Left forelimb (tissue), 1 donor: Measurements from ENCODE around the gene DOCK3.
"Not testable (repeated sequence)": the region's sequence is repeated elsewhere in the genome, so short reads cannot be mapped to it uniquely, and the experiment has no call there.

Experiments used
- DNase-seq: peaks from one replicate; pipeline ENCODE4 v3.0.0-alpha.2; 2018; ENCODE audit warnings: low spot score

DOCK3 gene

GRCh38 chr3:51368276-51368675, 693.5 kb downstream of the DOCK3 start:
- DNase-seq = not testable (repeated sequence)

- no peak for DNase-seq
Observed at GRCh38 chr3:51371943-51372557, 697.3 kb downstream of the DOCK3 start.

GRCh38 chr3:51373658-51374421, 699.1 kb downstream of the DOCK3 start:
- DNase-seq = no peak

- DNase-seq = no peak
Observed at GRCh38 chr3:51374456-51374855, 699.7 kb downstream of the DOCK3 start.

GRCh38 chr3:51375136-51375535, 700.4 kb downstream of the DOCK3 start:
- no peak for DNase-seq

GRCh38 chr3:51375571-51375970, 700.8 kb downstream of the DOCK3 start:
- no peak for DNase-seq

- DNase-seq = no peak
Observed at GRCh38 chr3:51378065-51378464, 703.3 kb downstream of the DOCK3 start.

- no peak for DNase-seq
Observed at GRCh38 chr3:51378726-51379125, 704.0 kb downstream of the DOCK3 start.

GRCh38 chr3:51379301-51379700, 704.6 kb downstream of the DOCK3 start:
- DNase-seq = no peak

GRCh38 chr3:51379746-51380455, 705.2 kb downstream of the DOCK3 start:
- no peak for DNase-seq

GRCh38 chr3:51380601-51381332, 706.0 kb downstream of the DOCK3 start:
- no peak for DNase-seq

- no peak for DNase-seq
Observed at GRCh38 chr3:51381333-51381705, 706.6 kb downstream of the DOCK3 start.

- DNase-seq = no peak
Observed at GRCh38 chr3:51382076-51382745, 707.5 kb downstream of the DOCK3 start.

GRCh38 chr3:51382947-51383578, 708.3 kb downstream of the DOCK3 start:
- DNase-seq = no peak

- DNase-seq = peak; percentile 76
Observed at GRCh38 chr3:51384055-51384725, 709.5 kb downstream of the DOCK3 start.

GRCh38 chr3:51384726-51385473, 710.2 kb downstream of the DOCK3 start, which contains the start of gene MANF:
TSS of gene MANF (plus strand) at chr3:51385291. CDS start at chr3:51385343, 52 bp downstream.
- peak; percentile 98 for DNase-seq

GRCh38 chr3:51385621-51386091, 710.9 kb downstream of the DOCK3 start:
- no peak for DNase-seq

GRCh38 chr3:51386159-51386851, 711.6 kb downstream of the DOCK3 start:
- DNase-seq = no peak

GRCh38 chr3:51386852-51387229, 712.1 kb downstream of the DOCK3 start:
- DNase-seq = no peak
